Kidney epithelial cell (primary cell): ENCODE results near the gene KRT13. TPM values are rescaled to one million over a fixed set of nuclear protein-coding genes. Genes with fewer than 3 reads are reported as not detected.

ENCODE experiments used
- DNase-seq: peaks from one replicate; pipeline ENCODE4 v3.0.0-alpha.2; 2010; ENCODE audit warnings: low read depth
- H3K27me3 ChIP-seq: 2 replicates; pipeline ENCODE4 v1.6.0; 2011; ENCODE audit warnings: low read length; ENCODE audit not compliant: control insufficient read depth, insufficient read depth
- H3K36me3 ChIP-seq: 2 replicates; pipeline ENCODE4 v1.5.1; 2011; ENCODE audit warnings: low read length; ENCODE audit not compliant: control insufficient read depth, insufficient read depth
- H3K4me3 ChIP-seq: 2 replicates; pipeline ENCODE4 v1.5.1; 2011; ENCODE audit warnings: low read depth, mild to moderate bottlenecking, control low read depth, low read length
- total RNA-seq: library from RNA; depleted of rRNA; stranded (reverse); fragments of >200 nt; gene quantifications from 2 replicates; pipeline ENCODE4 v1.2.3, GENCODE V29; 2015
- TF ChIP-seq, protein P1 (sequence below): IDR thresholded peaks from 2 replicates; pipeline ENCODE4 v1.5.1; 2011; ENCODE audit warnings: mild to moderate bottlenecking, moderate library complexity, low read length, control low read depth, inconsistent platforms; ENCODE audit not compliant: insufficient read depth, poor library complexity, severe bottlenecking

Gene KRT13
- total RNA-seq, 1 donor from 2014 or later, result not detected

- Histone ChIP-seq H3K27me3 (no peaks in the 10 kb centered on the region), H3K4me3 (no peak overlapping the region), H3K36me3 (no peaks in the 10 kb centered on the region)
- TF ChIP-seq, protein P1, sequence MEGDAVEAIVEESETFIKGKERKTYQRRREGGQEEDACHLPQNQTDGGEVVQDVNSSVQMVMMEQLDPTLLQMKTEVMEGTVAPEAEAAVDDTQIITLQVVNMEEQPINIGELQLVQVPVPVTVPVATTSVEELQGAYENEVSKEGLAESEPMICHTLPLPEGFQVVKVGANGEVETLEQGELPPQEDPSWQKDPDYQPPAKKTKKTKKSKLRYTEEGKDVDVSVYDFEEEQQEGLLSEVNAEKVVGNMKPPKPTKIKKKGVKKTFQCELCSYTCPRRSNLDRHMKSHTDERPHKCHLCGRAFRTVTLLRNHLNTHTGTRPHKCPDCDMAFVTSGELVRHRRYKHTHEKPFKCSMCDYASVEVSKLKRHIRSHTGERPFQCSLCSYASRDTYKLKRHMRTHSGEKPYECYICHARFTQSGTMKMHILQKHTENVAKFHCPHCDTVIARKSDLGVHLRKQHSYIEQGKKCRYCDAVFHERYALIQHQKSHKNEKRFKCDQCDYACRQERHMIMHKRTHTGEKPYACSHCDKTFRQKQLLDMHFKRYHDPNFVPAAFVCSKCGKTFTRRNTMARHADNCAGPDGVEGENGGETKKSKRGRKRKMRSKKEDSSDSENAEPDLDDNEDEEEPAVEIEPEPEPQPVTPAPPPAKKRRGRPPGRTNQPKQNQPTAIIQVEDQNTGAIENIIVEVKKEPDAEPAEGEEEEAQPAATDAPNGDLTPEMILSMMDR, result no peak
- no peak for DNase-seq
Measured at GRCh38 chr17:41516147-41516829, 10.9 kb upstream of the KRT13 start.

DNA sequence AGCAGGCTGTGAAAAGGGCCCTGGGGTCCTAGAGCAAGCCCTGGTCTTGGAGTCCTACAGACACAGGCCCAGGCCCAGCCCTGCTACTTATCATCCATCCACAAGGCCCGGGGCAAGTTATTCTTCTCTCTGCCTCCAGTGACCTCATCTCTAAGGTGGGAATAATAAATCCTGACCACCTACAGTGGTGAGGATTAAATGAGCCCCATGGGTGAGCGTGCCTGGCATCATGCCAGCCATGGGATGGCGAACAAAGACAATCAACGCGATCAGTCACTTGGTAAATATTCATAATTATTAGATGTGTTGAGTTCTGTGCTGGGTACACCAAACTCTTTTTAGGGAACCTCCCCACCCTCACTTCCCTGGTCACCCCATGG, 7.7 kb upstream of the KRT13 start:
- no peak overlapping the region for H3K4me3 ChIP-seq
- H3K36me3 ChIP-seq, result no peaks in the 10 kb centered on the region
- H3K27me3 ChIP-seq, result no peaks in the 10 kb centered on the region
- DNase-seq, result no peak
- TF ChIP-seq, protein P1, result no peak

DNA sequence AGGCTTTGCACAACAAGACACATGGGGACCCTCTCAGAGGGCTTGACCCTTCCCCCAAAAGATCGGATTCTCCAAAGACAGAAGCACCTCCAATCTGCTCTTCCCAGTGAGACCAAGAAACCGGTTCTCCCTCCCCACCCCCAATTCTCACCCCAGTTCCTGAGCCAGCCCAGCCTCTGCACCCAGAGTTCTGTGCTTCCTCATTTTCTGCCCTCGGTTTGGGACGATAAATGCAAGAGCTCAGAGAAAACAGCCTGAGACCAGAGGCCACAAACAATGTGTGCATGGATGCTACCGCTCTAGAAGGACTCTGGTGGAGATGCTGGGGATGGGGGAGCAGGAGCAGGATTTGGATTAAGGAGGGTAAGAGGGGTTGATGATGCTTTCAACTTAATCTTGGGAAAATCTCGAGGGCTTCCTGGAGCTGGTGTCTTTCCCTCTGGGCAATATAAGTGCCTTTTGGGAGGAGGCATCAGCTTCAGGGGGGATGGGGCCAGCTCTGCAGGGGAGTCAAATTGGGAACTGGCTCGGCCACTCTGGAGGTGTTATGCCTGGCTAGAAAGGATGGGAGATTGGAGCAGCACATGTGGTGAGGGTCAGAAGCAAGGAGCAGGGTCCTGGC, 7.2 kb upstream of the KRT13 start:
- TF ChIP-seq, protein P1, result no peak
- H3K4me3 ChIP-seq, result no peak overlapping the region
- H3K36me3 ChIP-seq, result no peaks in the 10 kb centered on the region
- DNase-seq, result no peak
- no peaks in the 10 kb centered on the region for H3K27me3 ChIP-seq

DNA sequence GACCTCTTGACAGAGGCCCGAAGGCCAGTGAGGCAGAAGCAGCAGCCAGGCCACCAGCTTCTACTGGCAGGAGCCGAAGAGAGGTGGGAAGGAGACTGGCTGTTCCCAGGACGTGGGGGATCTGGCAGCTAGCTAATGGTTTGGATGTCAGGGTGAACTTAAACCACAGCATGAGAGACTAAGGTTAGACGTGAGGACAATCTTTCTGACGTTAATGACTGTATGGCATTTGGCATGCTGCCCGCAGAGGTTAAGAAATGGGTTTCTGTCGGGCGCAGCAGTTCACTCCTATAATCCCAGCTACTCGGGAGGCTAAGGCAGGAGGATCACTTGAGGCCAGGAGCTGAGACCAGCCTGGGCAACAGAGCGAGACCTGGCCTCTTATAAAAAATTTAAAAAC, 6.3 kb upstream of the KRT13 start:
- TF ChIP-seq, protein P1, result no peak
- no peaks in the 10 kb centered on the region for H3K36me3 ChIP-seq
- no peak overlapping the region for H3K4me3 ChIP-seq
- no peaks in the 10 kb centered on the region for H3K27me3 ChIP-seq
- DNase-seq, result no peak

DNA sequence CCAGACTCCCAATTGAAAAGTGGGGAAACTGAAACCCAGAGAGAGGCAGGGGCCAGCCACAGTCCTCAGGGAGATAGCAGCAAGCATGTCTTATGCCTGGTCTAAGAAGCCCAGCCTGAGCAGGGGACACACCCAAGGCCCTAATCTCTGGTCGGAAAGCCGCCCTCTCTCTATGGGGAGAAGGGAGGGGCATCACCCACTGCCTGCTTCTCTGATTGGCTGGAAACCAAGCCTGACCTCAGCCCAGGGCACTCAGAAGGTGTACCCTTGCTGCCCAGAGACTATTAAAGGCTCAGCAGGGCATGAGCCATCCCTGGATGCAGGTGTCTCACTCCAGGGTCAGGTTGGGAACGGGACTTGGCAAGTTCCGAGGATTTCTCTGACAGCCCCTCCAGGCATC, 5.7 kb upstream of the KRT13 start:
- H3K27me3 ChIP-seq, result no peaks in the 10 kb centered on the region
- H3K4me3 ChIP-seq, result no peak overlapping the region
- TF ChIP-seq, protein P1, result no peak
- no peak for DNase-seq
- no peaks in the 10 kb centered on the region for H3K36me3 ChIP-seq
